NCI-H2107 treated with DMSO at 0.1 percent for 48 hours (cell line): Measurements from ENCODE around the gene CPNE6.
"Not testable (repeated sequence)": the region's sequence is repeated elsewhere in the genome, so short reads cannot be mapped to it uniquely, and the experiment has no call there.

Source experiments
- DNase-seq: peaks from one replicate; lab custom pipeline; 2025; ENCODE audit not compliant: unreplicated experiment; lab: John Stamatoyannopoulos, UW

CPNE6 gene

GRCh38 chr14:24071144-24071697, at the start of gene CPNE6:
Gene CPNE6, plus strand, starts transcription at chr14:24071562. Its CDS starts 1,375 bp downstream, at chr14:24072937.
- DNase-seq, result no peak

- DNase-seq, result not testable (repeated sequence)
These were observed 46.4 kb upstream of the CPNE6 start for GRCh38 chr14:24024939-24025418.

- DNase-seq, result not testable (repeated sequence)
These were observed 41.7 kb upstream of the CPNE6 start for GRCh38 chr14:24029687-24030086.

GRCh38 chr14:24031331-24031730, 40.0 kb upstream of the CPNE6 start:
- not testable (repeated sequence) for DNase-seq

- DNase-seq, result no peak
These were observed 38.5 kb upstream of the CPNE6 start for GRCh38 chr14:24032727-24033418.

GRCh38 chr14:24035769-24036168, 35.6 kb upstream of the CPNE6 start:
- not testable (repeated sequence) for DNase-seq

GRCh38 chr14:24036169-24036962, 35.0 kb upstream of the CPNE6 start:
- DNase-seq, result peak; percentile 90

- DNase-seq, result not testable (repeated sequence)
These were observed 34.3 kb upstream of the CPNE6 start for GRCh38 chr14:24036963-24037657.

- no peak for DNase-seq
These were observed 33.7 kb upstream of the CPNE6 start for GRCh38 chr14:24037658-24038037.

GRCh38 chr14:24038686-24039085, 32.7 kb upstream of the CPNE6 start:
- no peak for DNase-seq

- no peak for DNase-seq
These were observed 30.7 kb upstream of the CPNE6 start for GRCh38 chr14:24040692-24041091.

GRCh38 chr14:24042746-24043145, 28.6 kb upstream of the CPNE6 start:
- no peak for DNase-seq

- not testable (repeated sequence) for DNase-seq
These were observed 22.4 kb upstream of the CPNE6 start for GRCh38 chr14:24049002-24049401.

GRCh38 chr14:24050753-24051152, 20.6 kb upstream of the CPNE6 start:
- not testable (repeated sequence) for DNase-seq

GRCh38 chr14:24051176-24051788, 20.1 kb upstream of the CPNE6 start:
- no peak for DNase-seq

GRCh38 chr14:24051789-24052655, 19.3 kb upstream of the CPNE6 start, which contains the start of gene CARMIL3:
Gene CARMIL3, plus strand, starts transcription at chr14:24052009. Its CDS starts 145 bp downstream, at chr14:24052154.
- peak; percentile 23 for DNase-seq

GRCh38 chr14:24052656-24053547, 18.5 kb upstream of the CPNE6 start:
- DNase-seq, result no peak

GRCh38 chr14:24053548-24054323, 17.6 kb upstream of the CPNE6 start:
- no peak for DNase-seq
